CD4-positive, CD25-positive, alpha-beta regulatory T cell (primary cell): ENCODE data around the gene NAV1. TPM values are rescaled to one million over a fixed set of nuclear protein-coding genes. Genes with fewer than 3 reads are reported as not detected.

Experiments used
- ATAC-seq, 2 donors: fragments of 150-1000 bp; cut with Tn5 transposase; one replicate each; pipeline ENCODE4 v1.10.0; 2021; ENCODE audit warnings: low read depth in 2 of 2, moderate number of reproducible peaks in 2 of 2, moderate library complexity in 1 of 2
- DNase-seq, 3 donors: peaks; one replicate each; pipeline versions ENCODE4 v3.0.0 to v3.0.0-alpha.2; 2012 to 2022; ENCODE audit warnings: mixed read lengths in 1 of 3
- H3K27ac ChIP-seq: one replicate; pipeline ENCODE4 v1.7.0; 2013; ENCODE audit warnings: mild to moderate bottlenecking, low read length; ENCODE audit not compliant: insufficient read depth, poor library complexity, severe bottlenecking
- H3K27me3 ChIP-seq: one replicate; pipeline ENCODE4 v1.7.0; 2013; ENCODE audit warnings: low read length; ENCODE audit not compliant: control insufficient read depth, insufficient read depth
- H3K36me3 ChIP-seq: one replicate; pipeline ENCODE4 v1.7.0; 2013; ENCODE audit warnings: mild to moderate bottlenecking, low read length, moderate library complexity; ENCODE audit not compliant: control insufficient read depth, insufficient read depth
- H3K4me1 ChIP-seq: 2 replicates; pipeline ENCODE4 v1.7.0; 2013; ENCODE audit warnings: mild to moderate bottlenecking, low read length; ENCODE audit not compliant: insufficient read depth, control insufficient read depth, poor library complexity, severe bottlenecking
- H3K4me3 ChIP-seq: one replicate; pipeline ENCODE4 v1.7.0; 2013; ENCODE audit warnings: low read depth, mild to moderate bottlenecking, low read length, moderate library complexity
- H3K9me3 ChIP-seq, 2 experiments: 1 replicate in 1 of 2; 2 replicates in 1 of 2; pipeline ENCODE4 v1.7.0; 2013; ENCODE audit warnings: low read length in 2 of 2, mild to moderate bottlenecking in 1 of 2, moderate library complexity in 1 of 2; ENCODE audit not compliant: control insufficient read depth in 2 of 2
- H3K27ac Mint-ChIP-seq, 3 donors: one replicate each; pipeline ENCODE4 v1.8.0; 2020 to 2022; ENCODE audit warnings: mild to moderate bottlenecking in 3 of 3, mixed read lengths in 3 of 3, moderate library complexity in 2 of 3
- H3K27me3 Mint-ChIP-seq: one replicate; pipeline ENCODE4 v1.8.0; 2022; ENCODE audit warnings: mild to moderate bottlenecking, mixed read lengths
- H3K36me3 Mint-ChIP-seq: one replicate; pipeline ENCODE4 v1.8.0; 2020; ENCODE audit warnings: mixed read lengths
- H3K4me1 Mint-ChIP-seq, 4 donors: one replicate each; pipeline ENCODE4 v1.8.0; 2020 to 2022; ENCODE audit warnings: mixed read lengths in 4 of 4, mild to moderate bottlenecking in 1 of 4
- H3K4me3 Mint-ChIP-seq, 4 donors: one replicate each; pipeline ENCODE4 v1.8.0; 2020 to 2022; ENCODE audit warnings: mild to moderate bottlenecking in 4 of 4, mixed read lengths in 4 of 4, moderate library complexity in 3 of 4
- H3K9me3 Mint-ChIP-seq, 7 donors: one replicate each; pipeline ENCODE4 v1.8.0; 2020 to 2022; ENCODE audit warnings: mixed read lengths in 7 of 7, mild to moderate bottlenecking in 3 of 7, moderate library complexity in 2 of 7
- polyA plus RNA-seq, 4 donors: library from polyadenylated mRNA; unstranded; fragments of 300-500 nt; fragmentation: Illumina TruSeq; gene quantifications; one replicate each; pipeline ENCODE4 v1.2.3, GENCODE V29; 2021
- total RNA-seq: library from RNA; stranded (reverse); gene quantifications from one replicate; pipeline ENCODE4 v1.2.3, GENCODE V29; 2022

NAV1 gene
- total and polyA plus RNA-seq, 5 donors from 2014 or later: 0.39 to 4.9 (median 1.7) TPM

- peaks cover 0 to 34% (median 16%) of the 10 kb centered on the region in 4 donors for H3K4me1 Mint-ChIP-seq
- H3K4me1 ChIP-seq: peaks cover 11% of the 10 kb centered on the region
- no peaks in the 10 kb centered on the region for H3K9me3 Mint-ChIP-seq
- ATAC-seq: no peak
- H3K27me3 ChIP-seq: no peaks in the 10 kb centered on the region
- H3K4me3 ChIP-seq: no peak overlapping the region
- H3K27me3 Mint-ChIP-seq: no peaks in the 10 kb centered on the region
- no peak overlapping the region for H3K27ac ChIP-seq
- peak overlapping the region in 1 of 3 donors; percentile 62 for H3K27ac Mint-ChIP-seq
- DNase-seq: no peak
- no peak overlapping the region for H3K4me3 Mint-ChIP-seq
- no peaks in the 10 kb centered on the region for H3K9me3 ChIP-seq
- H3K36me3 ChIP-seq: no peaks in the 10 kb centered on the region
- no peaks in the 10 kb centered on the region for H3K36me3 Mint-ChIP-seq
Measured at GRCh38 chr1:201511396-201511940, 27.5 kb upstream of the NAV1 start.

DNA sequence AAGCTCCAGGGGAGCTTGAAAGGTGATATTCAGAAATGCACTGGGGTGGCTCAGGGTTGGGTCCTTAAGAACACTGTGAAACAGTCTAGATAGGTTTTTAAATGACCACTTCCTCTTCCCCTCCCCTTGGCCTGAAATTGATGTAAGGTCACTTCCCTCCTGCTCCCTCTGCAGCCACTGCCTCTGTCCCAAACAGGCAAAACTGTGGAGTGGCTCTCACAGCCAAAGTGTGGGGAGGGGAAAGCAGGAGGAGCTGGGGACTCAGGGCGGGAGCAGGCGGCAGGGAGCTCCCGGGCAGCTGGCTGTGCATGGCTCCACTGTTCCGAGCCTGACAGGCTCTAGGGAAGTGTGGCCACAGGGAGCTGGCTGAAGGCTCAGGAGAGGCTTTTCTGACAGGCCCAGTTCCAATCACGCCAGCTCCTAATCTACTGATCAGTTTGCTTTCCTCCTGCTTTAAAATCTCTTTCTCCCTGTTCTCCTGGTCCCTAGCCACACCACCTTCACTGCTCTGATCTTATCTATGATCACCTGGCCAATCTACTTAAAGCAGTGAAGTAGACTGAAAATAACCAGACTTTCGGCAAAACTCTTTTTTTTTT is 26.9 kb upstream of the NAV1 start:
- H3K36me3 Mint-ChIP-seq: no peaks in the 10 kb centered on the region

DNA sequence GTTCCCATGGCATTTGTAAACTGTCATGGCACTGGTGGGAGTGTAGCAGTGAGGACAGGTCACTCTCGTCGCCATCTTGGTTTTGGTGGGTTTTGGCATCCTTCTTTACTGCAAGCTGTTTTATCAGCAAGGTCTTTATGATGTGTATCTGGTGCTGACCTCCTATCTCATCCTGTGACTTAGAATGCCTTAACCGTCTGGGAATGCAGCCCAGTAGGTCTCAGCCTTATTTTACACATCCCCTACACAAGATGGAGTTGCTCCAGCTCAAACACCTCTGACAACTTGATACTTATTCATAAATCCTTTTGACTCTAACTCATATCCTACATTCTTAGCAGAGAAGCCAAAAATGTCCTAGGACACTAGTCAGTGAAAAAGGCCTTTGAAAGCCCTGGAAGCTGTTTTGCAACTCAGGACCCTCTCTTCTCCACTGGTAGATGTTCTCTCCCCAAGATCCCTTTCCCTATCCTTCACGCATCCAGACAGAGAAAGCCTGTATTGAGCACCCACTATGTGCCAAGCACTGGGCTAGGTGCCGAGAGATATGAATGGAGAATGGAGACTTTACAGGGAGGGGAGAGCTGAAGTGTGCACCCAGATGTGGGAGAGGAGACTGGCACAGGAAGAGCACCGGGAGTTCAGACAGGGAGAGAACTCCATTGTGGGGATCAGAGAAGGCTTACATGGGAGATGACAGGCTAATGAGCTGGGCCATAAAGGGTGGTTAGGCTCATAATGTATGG is 25.3 kb upstream of the NAV1 start:
- Mint-ChIP-seq H3K27ac (no peak overlapping the region), H3K36me3 (peaks cover 5% of the 10 kb centered on the region), H3K4me1 (peaks cover 0 to 23% (median 9%) of the 10 kb centered on the region in 4 donors), H3K9me3 (no peaks in the 10 kb centered on the region), H3K4me3 (no peak overlapping the region), H3K27me3 (no peaks in the 10 kb centered on the region)
- Histone ChIP-seq H3K4me3 (no peak overlapping the region), H3K4me1 (no peaks in the 10 kb centered on the region), H3K27me3 (no peaks in the 10 kb centered on the region), H3K9me3 (no peaks in the 10 kb centered on the region), H3K36me3 (no peaks in the 10 kb centered on the region), H3K27ac (no peak overlapping the region)
- DNase-seq: no peak
- no peak for ATAC-seq

More for the DNA sequence above, 26.9 kb upstream of the NAV1 start:
- DNase-seq: no peak
- Mint-ChIP-seq H3K27ac (no peak overlapping the region), H3K4me1 (peaks cover 0 to 34% (median 14%) of the 10 kb centered on the region in 4 donors), H3K27me3 (no peaks in the 10 kb centered on the region), H3K4me3 (no peak overlapping the region), H3K9me3 (no peaks in the 10 kb centered on the region)
- no peaks in the 10 kb centered on the region for H3K36me3 ChIP-seq
- no peak for ATAC-seq
- H3K27me3 ChIP-seq: no peaks in the 10 kb centered on the region
- H3K27ac ChIP-seq: no peak overlapping the region
- H3K4me1 ChIP-seq: peaks cover 10% of the 10 kb centered on the region
- no peak overlapping the region for H3K4me3 ChIP-seq
- no peaks in the 10 kb centered on the region for H3K9me3 ChIP-seq

GRCh38 chr1:201514466-201514865 is 24.5 kb upstream of the NAV1 start:
- Mint-ChIP-seq H3K9me3 (no peaks in the 10 kb centered on the region), H3K4me3 (no peak overlapping the region), H3K4me1 (peaks cover 0 to 15% (median 5%) of the 10 kb centered on the region in 4 donors), H3K27me3 (no peaks in the 10 kb centered on the region), H3K36me3 (peaks cover 5% of the 10 kb centered on the region), H3K27ac (no peak overlapping the region)
- no peak for DNase-seq
- Histone ChIP-seq H3K9me3 (no peaks in the 10 kb centered on the region), H3K27ac (no peak overlapping the region), H3K27me3 (no peaks in the 10 kb centered on the region), H3K36me3 (no peaks in the 10 kb centered on the region), H3K4me3 (no peak overlapping the region), H3K4me1 (no peaks in the 10 kb centered on the region)
- ATAC-seq: no peak

- no peak for ATAC-seq
- Mint-ChIP-seq H3K27ac (no peak overlapping the region), H3K36me3 (peaks cover 5% of the 10 kb centered on the region), H3K4me1 (peaks cover 0 to 15% (median 2%) of the 10 kb centered on the region in 4 donors), H3K9me3 (no peaks in the 10 kb centered on the region), H3K4me3 (no peak overlapping the region), H3K27me3 (no peaks in the 10 kb centered on the region)
- H3K36me3 ChIP-seq: no peaks in the 10 kb centered on the region
- H3K4me1 ChIP-seq: no peaks in the 10 kb centered on the region
- H3K9me3 ChIP-seq: no peaks in the 10 kb centered on the region
- no peak overlapping the region for H3K4me3 ChIP-seq
- H3K27ac ChIP-seq: no peak overlapping the region
- no peaks in the 10 kb centered on the region for H3K27me3 ChIP-seq
- no peak for DNase-seq
Measured at GRCh38 chr1:201515062-201515750, 23.7 kb upstream of the NAV1 start.

DNA sequence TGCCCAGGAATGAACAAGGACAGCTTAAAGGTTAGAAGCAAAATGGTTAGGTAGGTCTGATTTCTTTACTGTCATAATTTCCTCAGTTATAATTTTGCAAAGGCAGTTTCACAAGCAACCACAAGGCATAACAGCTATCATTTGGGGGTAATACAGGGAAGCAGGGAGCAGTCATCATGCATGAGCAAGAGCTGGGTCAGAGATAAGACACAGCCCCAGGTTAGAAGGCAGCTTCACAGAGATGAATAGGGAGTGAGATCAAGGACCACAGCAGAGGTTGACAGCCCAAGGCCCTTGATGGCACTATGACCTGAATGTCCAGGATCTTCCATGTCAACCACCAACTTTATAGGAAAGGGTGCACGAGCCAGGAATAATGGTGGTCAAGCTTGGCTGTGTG is 23.0 kb upstream of the NAV1 start:
- Histone ChIP-seq H3K9me3 (no peaks in the 10 kb centered on the region), H3K4me3 (no peak overlapping the region), H3K27me3 (no peaks in the 10 kb centered on the region), H3K4me1 (no peaks in the 10 kb centered on the region), H3K36me3 (no peaks in the 10 kb centered on the region), H3K27ac (no peak overlapping the region)
- Mint-ChIP-seq H3K36me3 (peaks cover 5% of the 10 kb centered on the region), H3K9me3 (no peaks in the 10 kb centered on the region), H3K27me3 (no peaks in the 10 kb centered on the region), H3K4me3 (no peak overlapping the region), H3K4me1 (peaks cover 0 to 15% (median 2%) of the 10 kb centered on the region in 4 donors), H3K27ac (no peak overlapping the region)
- DNase-seq (no peak), ATAC-seq (no peak)

- Histone ChIP-seq H3K4me3 (no peak overlapping the region), H3K4me1 (no peaks in the 10 kb centered on the region), H3K27me3 (no peaks in the 10 kb centered on the region), H3K9me3 (no peaks in the 10 kb centered on the region), H3K27ac (no peak overlapping the region), H3K36me3 (no peaks in the 10 kb centered on the region)
- Mint-ChIP-seq H3K9me3 (no peaks in the 10 kb centered on the region), H3K27me3 (no peaks in the 10 kb centered on the region), H3K36me3 (peaks cover 5% of the 10 kb centered on the region), H3K27ac (no peak overlapping the region), H3K4me3 (no peak overlapping the region), H3K4me1 (peaks cover 0 to 15% (median 2%) of the 10 kb centered on the region in 4 donors)
- ATAC-seq (no peak), DNase-seq (no peak)
Measured at GRCh38 chr1:201516511-201517127, 22.3 kb upstream of the NAV1 start.
